ENCODE results near the gene GOT2.

GRCh38 chr16:58755989-58756649, 22.0 kb upstream of the GOT2 start:
- TF ChIP-seq CTCF (IDR thresholded peaks at IDR 0.05 in 4 of 5, conservative IDR thresholded peaks at IDR 0.05 in 1 of 5) (peak; percentile 48 to 71 (median 64)), POLR2A (IDR thresholded peaks at IDR 0.05) (no peak)

Data from gastrocnemius medialis (tissue), 4 donors.